Skeletal muscle satellite cell (primary cell): ENCODE data around the gene CSNK1G1.
"Not testable (repeated sequence)": the region's sequence is repeated elsewhere in the genome, so short reads cannot be mapped to it uniquely, and the experiment has no call there.

Source experiments
- H3K27me3 ChIP-seq: 2 replicates; pipeline ENCODE4 v1.7.0; 2013; ENCODE audit warnings: low read length; ENCODE audit not compliant: control insufficient read depth, insufficient read depth
- H3K36me3 ChIP-seq: 2 replicates; pipeline ENCODE4 v1.7.0; 2013; ENCODE audit warnings: mild to moderate bottlenecking, control low read depth, low read length; ENCODE audit not compliant: insufficient read depth
- H3K4me1 ChIP-seq: 2 replicates; pipeline ENCODE4 v1.7.0; 2013; ENCODE audit warnings: low read length; ENCODE audit not compliant: control insufficient read depth, insufficient read depth
- H3K4me2 ChIP-seq: 2 replicates; pipeline ENCODE4 v1.7.0; 2013; ENCODE audit warnings: mild to moderate bottlenecking, low read length
- H3K4me3 ChIP-seq: 2 replicates; pipeline ENCODE4 v1.7.0; 2013; ENCODE audit warnings: low read length
- H3K9ac ChIP-seq: 2 replicates; pipeline ENCODE4 v1.7.0; 2013; ENCODE audit warnings: mild to moderate bottlenecking, low read depth, low read length, moderate library complexity
- H3K9me3 ChIP-seq: replicated peaks from 2 replicates; pipeline ENCODE4 v1.7.0; 2013; ENCODE audit warnings: mild to moderate bottlenecking, control low read depth, low read length

The CSNK1G1 gene

DNA sequence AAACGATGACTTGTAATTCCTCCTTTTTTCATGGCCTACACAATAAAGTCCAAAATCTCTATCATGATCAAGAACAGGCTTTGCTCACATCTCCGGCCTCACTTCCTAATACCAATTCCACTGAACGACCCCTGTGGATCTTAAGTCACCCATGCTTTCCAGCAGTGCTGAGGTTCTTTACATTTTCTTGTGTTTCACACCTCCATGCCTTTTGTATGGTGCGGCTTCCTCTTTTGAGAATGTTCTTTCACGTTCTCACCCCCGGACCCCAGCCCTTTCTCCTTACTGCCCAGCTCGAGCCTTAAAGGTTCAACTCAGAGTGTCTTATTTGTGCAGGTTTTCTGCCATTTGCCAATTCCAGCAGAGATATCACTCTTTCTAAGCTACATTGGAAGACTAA lies 70.1 kb downstream of the CSNK1G1 start:
- Histone ChIP-seq H3K4me1 (peaks cover 17% of the 10 kb centered on the region), H3K36me3 (no peaks in the 10 kb centered on the region), H3K27me3 (no peaks in the 10 kb centered on the region), H3K4me2 (no peak overlapping the region), H3K9ac (no peak overlapping the region), H3K4me3 (no peak overlapping the region), H3K9me3 (no peaks in the 10 kb centered on the region)

DNA sequence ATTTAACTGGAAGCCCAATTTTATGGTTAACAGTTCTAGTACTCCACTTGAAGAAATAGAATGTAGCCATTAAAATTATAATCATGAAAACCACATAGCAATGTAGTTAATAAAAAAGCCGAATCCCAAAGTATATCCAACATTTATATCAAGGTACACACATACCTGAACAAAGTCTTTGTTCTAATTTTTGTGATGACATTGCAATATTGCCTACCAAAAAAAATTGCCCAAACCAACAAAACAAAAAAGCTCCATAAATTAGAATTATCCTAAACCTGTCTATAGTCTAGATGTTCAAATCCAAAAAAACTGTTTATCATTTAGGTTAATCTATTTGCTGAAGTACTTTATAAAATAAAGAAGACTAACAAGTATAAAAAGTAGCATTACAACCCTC lies 70.8 kb downstream of the CSNK1G1 start:
- Histone ChIP-seq H3K4me2 (no peak overlapping the region), H3K9me3 (no peaks in the 10 kb centered on the region), H3K4me3 (no peak overlapping the region), H3K4me1 (peaks cover 17% of the 10 kb centered on the region), H3K27me3 (no peaks in the 10 kb centered on the region), H3K9ac (no peak overlapping the region), H3K36me3 (no peaks in the 10 kb centered on the region)

DNA sequence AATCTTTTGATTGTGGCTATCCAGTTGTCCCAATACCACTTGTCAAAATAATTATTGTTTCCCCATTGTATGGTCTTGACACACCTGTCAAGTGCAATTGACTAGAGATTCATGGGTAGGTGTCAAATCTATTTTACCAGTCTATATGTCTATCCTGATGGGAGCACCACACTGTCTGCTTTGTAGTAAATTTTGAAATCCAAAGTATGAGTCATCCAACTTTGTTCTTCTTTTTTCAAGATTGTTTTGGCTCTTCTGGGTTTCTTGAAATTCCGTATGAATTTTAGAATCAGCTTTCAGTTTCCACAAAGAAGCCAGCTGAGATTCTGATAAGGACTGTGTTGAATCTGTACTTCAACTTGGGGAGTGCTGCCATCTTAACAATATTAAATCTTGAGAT lies 71.9 kb downstream of the CSNK1G1 start:
- Histone ChIP-seq H3K4me1 (peaks cover 17% of the 10 kb centered on the region), H3K27me3 (no peaks in the 10 kb centered on the region), H3K4me2 (peak overlapping the region; percentile 45), H3K4me3 (peak overlapping the region; percentile 40), H3K9me3 (no peaks in the 10 kb centered on the region), H3K36me3 (peaks cover 3% of the 10 kb centered on the region), H3K9ac (no peak overlapping the region)

DNA sequence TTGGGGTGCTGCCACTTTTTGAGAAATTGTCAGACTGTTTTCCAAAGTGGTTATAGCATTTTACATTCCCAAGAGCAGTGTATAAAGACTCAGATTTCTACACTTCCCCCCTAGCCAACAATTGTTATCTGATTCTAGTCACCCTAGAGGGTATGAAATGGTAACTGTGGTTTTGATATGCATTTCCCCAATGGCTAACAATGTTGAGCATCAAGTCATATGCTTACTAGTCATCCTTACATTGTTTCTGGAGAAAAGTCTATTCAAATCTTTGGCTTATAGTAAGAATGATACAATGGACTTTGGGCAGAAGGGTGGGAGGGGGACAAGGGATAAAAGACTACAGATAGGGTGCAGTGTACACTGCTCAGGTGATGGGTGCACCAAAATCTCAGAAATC lies 73.3 kb downstream of the CSNK1G1 start:
- Histone ChIP-seq H3K36me3 (peaks cover 3% of the 10 kb centered on the region), H3K9ac (no peak overlapping the region), H3K9me3 (no peaks in the 10 kb centered on the region), H3K27me3 (no peaks in the 10 kb centered on the region), H3K4me1 (peaks cover 10% of the 10 kb centered on the region), H3K4me3 (no peak overlapping the region), H3K4me2 (no peak overlapping the region)

DNA sequence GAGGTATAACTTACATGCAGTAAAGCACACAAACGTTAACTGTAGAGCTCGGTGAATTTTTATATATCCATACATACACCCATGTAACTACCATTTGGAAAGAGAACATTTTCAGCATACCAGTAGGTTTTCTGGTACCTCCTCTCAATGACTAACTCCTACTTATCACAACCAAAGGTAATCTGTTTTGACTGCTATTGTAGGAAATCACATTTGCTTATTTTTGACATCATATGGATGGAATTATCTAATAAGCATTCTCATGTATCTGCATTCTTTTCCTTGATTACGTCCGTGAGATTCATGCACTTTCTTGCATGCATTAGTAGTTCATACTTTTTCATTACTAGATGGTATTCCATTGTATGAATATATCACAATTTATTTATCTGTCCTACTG lies 76.8 kb downstream of the CSNK1G1 start:
- no peaks in the 10 kb centered on the region for H3K27me3 ChIP-seq
- no peak overlapping the region for H3K9ac ChIP-seq
- no peaks in the 10 kb centered on the region for H3K9me3 ChIP-seq
- H3K4me1 ChIP-seq, result peaks cover 8% of the 10 kb centered on the region
- H3K4me3 ChIP-seq, result no peak overlapping the region
- no peak overlapping the region for H3K4me2 ChIP-seq
- H3K36me3 ChIP-seq, result peaks cover 3% of the 10 kb centered on the region

DNA sequence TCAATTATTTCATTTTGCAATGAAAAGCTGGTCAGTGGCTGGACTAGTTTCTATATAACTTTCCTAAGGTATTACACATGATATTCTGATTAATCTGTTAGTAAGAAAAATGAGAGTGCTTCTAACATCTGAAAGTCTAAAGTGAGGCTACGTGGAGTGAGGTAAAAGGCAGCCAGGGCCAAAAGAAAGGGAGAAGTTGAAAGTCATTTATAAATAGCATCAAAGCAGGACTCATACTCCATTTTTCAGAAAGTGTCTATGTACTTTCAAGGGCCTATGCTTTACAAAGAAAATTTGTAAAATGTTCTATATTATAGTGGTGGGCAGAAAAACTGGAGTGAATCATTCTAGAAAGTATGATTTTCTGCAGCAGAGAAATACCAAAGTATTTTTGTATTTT lies 80.0 kb downstream of the CSNK1G1 start:
- Histone ChIP-seq H3K27me3 (no peaks in the 10 kb centered on the region), H3K9me3 (no peaks in the 10 kb centered on the region), H3K4me1 (no peaks in the 10 kb centered on the region), H3K4me2 (no peak overlapping the region), H3K9ac (no peak overlapping the region), H3K4me3 (no peak overlapping the region), H3K36me3 (peaks cover 3% of the 10 kb centered on the region)

DNA sequence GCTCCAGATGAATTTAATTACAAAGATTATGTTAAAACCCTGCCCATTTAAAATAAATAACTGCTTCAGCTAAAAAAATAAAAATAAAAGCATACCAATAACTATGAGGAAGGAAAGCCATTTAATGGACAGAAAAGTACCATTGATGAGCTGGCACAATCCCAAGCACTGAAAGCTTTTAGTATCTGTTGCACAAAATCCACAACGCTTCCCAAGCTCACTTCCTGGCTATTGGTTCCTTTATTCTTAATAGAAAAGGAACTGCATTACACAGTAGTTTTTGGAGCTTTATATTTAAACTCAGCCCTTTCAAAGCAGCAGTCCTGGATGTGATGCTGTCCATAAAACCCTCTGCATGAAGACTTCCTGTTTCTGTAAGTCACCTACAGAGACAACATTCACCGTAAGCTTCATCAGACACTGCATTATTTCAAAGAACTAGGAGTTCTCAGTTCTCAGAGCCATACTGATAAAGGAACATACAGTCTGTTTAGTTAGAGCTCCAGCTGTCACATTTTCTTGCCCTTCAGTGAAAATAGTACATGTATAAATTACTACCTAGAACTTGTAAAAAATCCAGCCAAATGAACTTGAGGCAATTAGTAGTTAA lies 81.5 kb downstream of the CSNK1G1 start:
- peaks cover 3% of the 10 kb centered on the region for H3K36me3 ChIP-seq
- H3K4me3 ChIP-seq, result no peak overlapping the region
- no peaks in the 10 kb centered on the region for H3K4me1 ChIP-seq
- no peaks in the 10 kb centered on the region for H3K27me3 ChIP-seq
- H3K9me3 ChIP-seq, result no peaks in the 10 kb centered on the region
- no peak overlapping the region for H3K4me2 ChIP-seq
- no peak overlapping the region for H3K9ac ChIP-seq

DNA sequence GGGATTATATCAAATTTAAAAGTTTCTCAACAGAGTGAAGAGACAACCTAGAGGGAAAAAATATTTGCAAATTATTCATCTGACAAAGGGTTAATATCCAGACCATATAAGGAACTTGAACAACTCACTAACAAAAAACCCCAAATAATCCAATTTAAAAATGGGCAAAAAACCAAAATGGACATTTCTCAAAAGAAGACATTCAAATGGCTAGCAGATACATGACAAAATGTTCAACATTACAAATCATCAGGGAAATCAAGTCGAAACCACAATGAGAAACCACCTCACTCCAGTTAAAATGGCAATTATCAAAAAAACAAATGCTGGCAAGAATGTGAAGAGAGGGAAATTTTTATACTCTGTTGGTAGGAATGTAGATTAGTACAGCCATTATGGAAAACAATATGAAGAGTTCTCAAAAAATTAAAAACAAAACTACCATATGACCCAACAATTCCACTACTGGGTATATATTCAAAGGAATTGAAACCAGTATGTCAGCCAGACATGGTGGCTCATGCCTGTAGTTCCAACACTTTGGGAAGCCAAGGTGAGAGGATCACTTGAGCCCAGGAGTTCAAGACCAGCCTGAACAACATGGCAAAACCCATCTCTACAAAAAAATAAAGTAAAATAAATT lies 88.5 kb downstream of the CSNK1G1 start:
- Histone ChIP-seq H3K9ac (no peak overlapping the region), H3K4me1 (no peaks in the 10 kb centered on the region), H3K27me3 (no peaks in the 10 kb centered on the region), H3K4me2 (no peak overlapping the region), H3K9me3 (no peaks in the 10 kb centered on the region), H3K4me3 (no peak overlapping the region), H3K36me3 (no peaks in the 10 kb centered on the region)

DNA sequence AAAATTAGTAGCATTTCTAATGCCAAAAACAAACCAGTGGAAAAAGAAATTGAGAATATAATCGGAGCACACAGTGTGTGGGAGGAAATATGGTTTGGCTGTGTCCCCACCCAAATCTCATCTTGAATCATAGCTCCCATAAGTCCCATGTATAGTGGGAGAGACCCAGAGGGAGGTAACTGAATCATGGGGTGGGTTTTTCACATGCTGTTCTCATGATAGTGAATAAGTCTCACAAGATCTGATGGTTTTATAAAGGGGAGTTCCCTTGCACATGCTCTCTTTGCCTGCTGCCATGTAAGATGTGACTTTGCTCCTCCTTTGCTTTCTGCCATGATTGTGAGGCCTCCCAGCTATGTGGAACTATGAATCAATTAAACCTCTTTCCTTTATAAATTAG lies 90.8 kb downstream of the CSNK1G1 start:
- not testable (repeated sequence) for H3K9me3 ChIP-seq, H3K4me1 ChIP-seq, H3K36me3 ChIP-seq, H3K27me3 ChIP-seq, H3K4me3 ChIP-seq, H3K4me2 ChIP-seq, H3K9ac ChIP-seq

DNA sequence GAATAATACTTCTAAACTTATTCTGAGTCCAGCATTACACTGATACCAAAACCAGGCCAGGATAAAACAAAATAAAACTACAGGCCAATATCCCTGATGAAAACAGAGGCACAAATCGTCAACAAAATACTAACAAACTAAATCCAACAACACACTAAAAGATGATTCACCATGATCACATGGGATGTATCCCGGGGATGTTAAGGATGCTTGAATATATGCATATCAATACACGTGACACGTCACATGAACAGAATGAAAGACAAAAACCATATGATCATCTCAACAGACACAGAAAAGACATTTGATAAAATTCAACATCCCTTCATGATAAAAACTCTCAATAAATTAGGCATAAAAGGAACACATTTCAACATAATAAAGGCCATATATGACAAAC lies 91.5 kb downstream of the CSNK1G1 start:
- Histone ChIP-seq H3K27me3 (no peaks in the 10 kb centered on the region), H3K4me2 (no peak overlapping the region), H3K9ac (no peak overlapping the region)

DNA sequence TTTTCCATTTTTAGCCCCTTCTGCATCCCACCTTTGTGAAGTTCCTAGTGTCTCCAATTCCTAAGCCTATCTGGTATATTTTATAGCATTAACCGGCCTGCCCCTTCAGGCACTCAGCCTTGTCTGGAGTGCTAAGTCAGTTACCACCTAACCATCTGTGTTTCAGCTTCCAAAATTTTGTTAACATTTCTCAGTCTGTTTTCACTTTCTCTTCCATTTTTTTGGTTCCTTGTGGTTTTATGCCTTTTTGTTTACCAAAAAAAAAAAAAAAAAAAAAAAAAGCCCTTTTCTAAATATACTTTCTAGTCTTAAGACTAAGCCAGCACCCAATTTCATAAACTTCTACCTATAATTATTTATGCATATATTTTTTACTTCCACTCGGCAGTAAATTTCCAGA lies 92.4 kb downstream of the CSNK1G1 start:
- Histone ChIP-seq H3K4me2 (no peak overlapping the region), H3K27me3 (no peaks in the 10 kb centered on the region), H3K4me3 (no peak overlapping the region)

More for the DNA sequence above, 91.5 kb downstream of the CSNK1G1 start:
- H3K4me1 ChIP-seq, result no peaks in the 10 kb centered on the region
- no peaks in the 10 kb centered on the region for H3K9me3 ChIP-seq
- no peak overlapping the region for H3K4me3 ChIP-seq
- H3K36me3 ChIP-seq, result no peaks in the 10 kb centered on the region

DNA sequence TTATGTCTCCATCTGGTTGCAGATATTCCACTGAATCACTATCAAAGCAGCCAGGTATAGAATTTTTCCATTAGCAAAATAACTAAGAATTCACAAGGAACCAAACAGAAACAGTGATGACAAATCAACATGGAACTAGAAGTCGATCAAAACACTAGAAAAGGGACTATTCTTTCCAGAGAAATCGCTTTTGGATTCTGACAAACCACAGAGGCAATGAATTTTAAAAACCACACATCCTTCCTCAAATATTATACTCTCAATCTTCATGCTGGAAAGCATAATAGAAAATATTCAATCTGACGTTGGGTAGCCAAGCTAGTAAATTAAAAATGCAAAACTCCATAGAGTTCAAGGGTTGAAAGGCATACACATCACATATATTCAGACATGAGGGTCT lies 99.9 kb downstream of the CSNK1G1 start:
- Histone ChIP-seq H3K36me3 (peaks cover 11% of the 10 kb centered on the region), H3K27me3 (no peaks in the 10 kb centered on the region)

More for the DNA sequence above, 92.4 kb downstream of the CSNK1G1 start:
- Histone ChIP-seq H3K36me3 (no peaks in the 10 kb centered on the region), H3K9ac (no peak overlapping the region), H3K4me1 (no peaks in the 10 kb centered on the region), H3K9me3 (no peaks in the 10 kb centered on the region)

More for the DNA sequence above, 99.9 kb downstream of the CSNK1G1 start:
- Histone ChIP-seq H3K4me2 (no peak overlapping the region), H3K4me1 (peaks cover 14% of the 10 kb centered on the region), H3K9ac (no peak overlapping the region), H3K9me3 (no peaks in the 10 kb centered on the region), H3K4me3 (no peak overlapping the region)
